ENCODE measurements around the gene DUSP9.
A peak's percentile ranks its signal among the peaks of the same experiment; 100 is the strongest.

The DUSP9 gene

DNA sequence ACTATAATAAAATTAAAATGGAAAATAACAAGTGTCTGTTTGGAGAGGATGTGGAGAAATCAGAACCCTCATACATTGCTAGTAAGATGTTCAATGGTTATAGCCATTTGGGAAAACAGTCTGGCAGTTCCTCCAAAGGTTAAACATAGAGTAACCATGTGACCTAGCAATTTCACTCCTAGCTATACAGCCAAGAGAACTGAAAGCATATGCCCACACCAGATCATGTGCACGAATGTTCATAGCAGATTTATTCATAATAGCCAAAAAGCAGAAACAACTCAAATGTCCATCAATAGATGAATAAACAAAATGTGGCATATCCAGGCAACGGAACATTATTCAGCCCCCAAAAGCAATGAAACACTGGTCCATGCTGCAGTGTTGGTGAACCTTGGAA is 38.6 kb upstream of the DUSP9 start:
- DNase-seq (ENCODE audit: insufficient read length), result no peak
- no peak for FAIRE-seq
- TF ChIP-seq POLR2AphosphoS5 (IDR thresholded peaks at IDR 0.05; ENCODE audit: low read depth, low read length) (no peak), TAF1 (IDR thresholded peaks at IDR 0.05; ENCODE audit: borderline replicate concordance, low read depth, low read length) (no peak), POLR2A (IDR thresholded peaks at IDR 0.05; ENCODE audit: low read depth, low read length) (no peak)

DNA sequence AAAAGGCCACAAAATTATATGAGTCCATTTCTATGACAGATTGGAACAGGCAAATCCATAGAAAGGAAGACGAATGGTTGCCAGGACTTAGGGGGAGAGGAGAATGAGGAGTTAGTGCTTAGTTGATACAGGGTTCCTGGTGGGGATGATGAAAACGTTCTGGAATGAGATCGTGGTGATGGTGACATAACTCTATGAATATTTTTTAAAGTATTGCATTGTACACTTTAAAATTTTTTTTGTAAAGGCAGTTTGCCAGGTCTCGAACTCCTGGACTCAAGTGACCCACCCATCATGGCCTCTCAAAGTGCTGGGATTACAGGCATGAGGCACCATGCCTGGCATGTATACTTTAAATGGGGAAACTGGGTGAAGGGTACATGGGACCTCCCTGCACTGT is 38.2 kb upstream of the DUSP9 start:
- FAIRE-seq, result no peak
- no peak for DNase-seq (ENCODE audit: insufficient read length)
- TF ChIP-seq TAF1 (IDR thresholded peaks at IDR 0.05; ENCODE audit: borderline replicate concordance, low read depth, low read length) (no peak), POLR2AphosphoS5 (IDR thresholded peaks at IDR 0.05; ENCODE audit: low read depth, low read length) (no peak), POLR2A (IDR thresholded peaks at IDR 0.05; ENCODE audit: low read depth, low read length) (no peak)

DNA sequence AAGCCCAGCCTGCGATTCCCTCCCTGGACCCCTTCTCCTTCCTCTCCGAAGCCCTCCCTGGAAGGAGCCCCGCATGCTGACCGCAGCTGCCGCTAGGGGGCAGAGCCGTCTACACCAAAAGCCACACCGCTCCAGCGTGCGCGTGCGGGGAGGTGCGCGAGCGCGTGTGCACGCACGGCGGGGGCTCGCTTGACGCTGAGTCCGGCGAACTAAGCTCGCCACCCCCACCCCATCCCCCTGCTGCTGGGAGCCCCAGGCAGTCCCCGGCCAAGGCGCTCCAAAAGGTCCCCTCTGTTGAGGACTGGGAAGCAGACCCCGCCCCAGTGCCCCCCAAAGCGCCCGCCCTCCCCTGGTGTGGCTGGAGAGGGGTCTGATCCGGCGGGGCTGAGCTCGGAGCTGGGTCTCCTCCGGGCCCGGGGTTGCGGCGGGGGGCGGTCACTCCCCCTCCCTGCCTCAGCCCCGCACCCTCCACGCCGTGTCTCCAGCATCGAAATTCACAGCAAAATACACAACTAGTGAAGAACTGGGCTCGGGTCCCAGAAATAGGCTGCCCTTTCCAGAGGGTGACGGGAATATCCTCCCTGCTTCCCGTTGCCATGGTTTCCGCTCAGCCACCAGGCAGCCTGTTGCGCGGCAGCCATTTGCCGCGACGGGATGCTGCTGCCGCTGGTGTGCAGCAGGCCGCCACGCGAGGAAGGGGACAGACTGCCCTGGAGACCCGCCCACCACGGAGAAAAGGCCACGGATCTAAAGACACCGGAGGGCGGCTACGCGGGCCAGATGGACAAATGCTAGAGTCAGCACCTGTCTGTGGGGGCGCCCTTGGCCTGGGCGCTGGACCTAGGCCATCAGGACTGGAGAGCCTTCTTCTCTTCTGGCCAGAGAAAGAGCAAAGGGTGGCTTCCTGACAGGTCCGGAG is 36.8 kb upstream of the DUSP9 start:
- DNase-seq (ENCODE audit: insufficient read length), result peak; percentile 60
- TF ChIP-seq TAF1 (IDR thresholded peaks at IDR 0.05; ENCODE audit: borderline replicate concordance, low read depth, low read length) (no peak), POLR2AphosphoS5 (IDR thresholded peaks at IDR 0.05; ENCODE audit: low read depth, low read length) (no peak), POLR2A (IDR thresholded peaks at IDR 0.05; ENCODE audit: low read depth, low read length) (no peak)
- FAIRE-seq, result peak; percentile 53

DNA sequence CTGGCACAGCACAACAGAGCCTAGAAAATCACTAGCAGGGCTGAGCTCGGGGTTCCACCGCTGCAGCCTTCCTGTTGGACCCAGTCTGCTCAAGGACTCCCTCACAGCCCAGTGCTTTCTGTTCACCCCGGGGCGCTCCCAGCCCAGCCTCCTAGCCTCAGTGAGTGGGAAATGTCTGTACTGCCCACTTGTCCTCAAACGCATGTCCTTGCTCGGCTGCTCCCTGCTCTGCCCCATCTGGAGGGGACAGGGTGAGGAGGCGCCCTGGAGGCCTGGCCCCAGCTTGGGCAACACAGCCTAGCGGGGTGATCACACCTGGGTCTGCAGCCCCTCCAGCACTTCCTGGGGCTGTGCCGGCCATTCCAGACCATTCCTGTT is 36.2 kb upstream of the DUSP9 start:
- DNase-seq (ENCODE audit: insufficient read length), result no peak
- no peak for FAIRE-seq
- TF ChIP-seq TAF1 (IDR thresholded peaks at IDR 0.05; ENCODE audit: borderline replicate concordance, low read depth, low read length) (no peak), POLR2AphosphoS5 (IDR thresholded peaks at IDR 0.05; ENCODE audit: low read depth, low read length) (no peak), POLR2A (IDR thresholded peaks at IDR 0.05; ENCODE audit: low read depth, low read length) (no peak)

DNA sequence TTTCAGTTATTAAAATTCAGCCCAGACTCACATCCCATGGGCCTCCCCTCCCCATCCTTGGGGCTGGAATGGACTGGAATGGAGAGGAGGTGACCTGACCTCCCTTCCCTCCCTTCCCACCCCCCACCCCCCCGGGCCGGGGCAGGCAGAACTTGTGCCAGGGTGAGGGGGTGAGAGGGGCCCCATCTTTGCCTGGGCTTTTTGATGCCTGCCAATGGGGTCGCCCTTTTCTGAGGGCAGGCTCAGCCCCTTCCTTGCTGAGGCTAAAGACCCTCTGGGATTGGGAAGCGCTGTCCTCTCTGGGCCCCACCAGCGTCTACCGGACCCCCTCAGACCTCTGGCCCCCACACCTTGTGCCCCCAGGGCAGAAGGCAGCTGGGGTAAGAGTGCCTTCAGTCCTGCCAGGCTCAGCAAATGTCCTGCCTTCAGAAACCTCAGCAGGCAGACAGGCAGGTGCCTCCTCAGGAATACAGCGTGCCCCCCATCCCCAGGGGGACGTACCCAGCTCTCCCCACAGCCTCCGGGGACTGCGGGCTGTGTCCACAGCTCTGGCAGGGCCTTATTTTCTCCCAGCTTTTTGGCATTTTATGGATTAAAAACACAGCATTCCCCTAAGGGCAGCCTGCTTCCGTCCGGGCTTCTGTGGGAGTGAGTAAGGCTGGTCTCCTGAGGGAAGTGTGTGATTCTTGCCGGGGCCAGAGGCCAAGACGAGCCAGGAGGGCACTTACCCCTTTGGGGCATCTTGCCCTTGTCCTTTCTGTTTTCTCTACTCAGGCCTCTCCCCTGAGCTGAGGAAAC is 35.5 kb upstream of the DUSP9 start:
- no peak for DNase-seq (ENCODE audit: insufficient read length)
- TF ChIP-seq TAF1 (IDR thresholded peaks at IDR 0.05; ENCODE audit: borderline replicate concordance, low read depth, low read length) (no peak), POLR2A (IDR thresholded peaks at IDR 0.05; ENCODE audit: low read depth, low read length) (no peak), POLR2AphosphoS5 (IDR thresholded peaks at IDR 0.05; ENCODE audit: low read depth, low read length) (no peak)
- FAIRE-seq, result no peak

DNA sequence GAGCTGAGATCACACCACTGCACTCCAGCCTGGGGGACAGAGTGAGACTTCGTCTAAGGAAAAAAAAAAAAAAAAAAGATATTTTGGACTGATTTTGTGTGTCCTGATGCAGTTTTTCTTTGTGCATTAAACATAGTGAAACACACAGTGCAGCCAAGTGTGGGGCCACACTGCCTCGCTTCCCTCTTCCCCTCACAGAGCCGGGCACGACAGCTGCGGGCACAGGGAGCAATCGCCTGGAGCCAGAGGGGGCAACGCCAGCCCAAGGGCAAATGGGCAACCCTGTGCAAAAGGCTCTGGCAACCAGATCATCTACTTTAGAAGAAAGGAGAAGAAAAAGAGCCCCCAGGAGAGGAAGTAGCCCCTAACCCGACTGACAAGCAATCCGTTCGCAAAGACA is 34.6 kb upstream of the DUSP9 start:
- DNase-seq (ENCODE audit: insufficient read length), result no peak
- no peak for TF ChIP-seq POLR2A (IDR thresholded peaks at IDR 0.05; ENCODE audit: low read depth, low read length)
- TF ChIP-seq POLR2AphosphoS5 (IDR thresholded peaks at IDR 0.05; ENCODE audit: low read depth, low read length), result no peak
- no peak for TF ChIP-seq TAF1 (IDR thresholded peaks at IDR 0.05; ENCODE audit: borderline replicate concordance, low read depth, low read length)
- FAIRE-seq, result no peak

DNA sequence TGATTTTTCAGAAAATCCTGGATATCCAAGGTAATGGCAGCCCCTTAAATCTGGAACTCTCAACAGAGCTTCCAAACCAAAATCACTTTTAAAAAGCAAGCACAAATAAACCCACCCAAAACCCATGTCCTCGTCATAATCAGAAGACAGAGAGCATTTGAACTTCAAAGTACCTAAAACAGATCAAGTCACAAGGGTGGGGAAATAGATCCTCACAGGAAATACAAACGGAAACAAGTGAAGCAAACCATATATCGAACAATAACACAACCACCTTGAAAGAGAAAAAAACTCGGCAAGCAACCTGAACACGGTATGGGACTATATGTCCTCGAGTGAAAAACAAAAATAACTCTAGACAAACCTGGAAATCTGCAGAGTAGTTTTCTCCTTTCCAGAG is 32.2 kb upstream of the DUSP9 start:
- DNase-seq (ENCODE audit: insufficient read length) (no peak), FAIRE-seq (no peak)
- TF ChIP-seq POLR2AphosphoS5 (IDR thresholded peaks at IDR 0.05; ENCODE audit: low read depth, low read length) (no peak), TAF1 (IDR thresholded peaks at IDR 0.05; ENCODE audit: borderline replicate concordance, low read depth, low read length) (no peak), POLR2A (IDR thresholded peaks at IDR 0.05; ENCODE audit: low read depth, low read length) (no peak)

DNA sequence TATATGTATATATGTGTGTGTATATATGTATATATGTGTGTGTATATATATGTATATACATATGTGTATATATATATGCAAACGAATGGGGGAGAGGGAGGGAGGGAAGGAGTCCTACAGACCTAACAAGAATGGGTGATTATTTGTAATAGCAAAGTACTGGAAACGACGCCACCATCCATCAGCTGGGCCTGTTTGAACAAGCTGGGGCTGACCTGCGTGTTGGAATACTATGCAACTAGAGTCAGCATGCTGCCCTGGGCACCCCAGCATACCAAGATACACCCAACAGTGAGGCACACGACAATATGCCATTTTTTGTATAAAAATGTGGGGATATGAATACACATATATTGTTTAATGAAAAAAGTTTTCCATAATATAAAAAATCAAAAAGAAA is 26.4 kb upstream of the DUSP9 start:
- DNase-seq (ENCODE audit: insufficient read length) (no peak), FAIRE-seq (no peak)
- no peak for TF ChIP-seq POLR2A (IDR thresholded peaks at IDR 0.05; ENCODE audit: low read depth, low read length)

DNA sequence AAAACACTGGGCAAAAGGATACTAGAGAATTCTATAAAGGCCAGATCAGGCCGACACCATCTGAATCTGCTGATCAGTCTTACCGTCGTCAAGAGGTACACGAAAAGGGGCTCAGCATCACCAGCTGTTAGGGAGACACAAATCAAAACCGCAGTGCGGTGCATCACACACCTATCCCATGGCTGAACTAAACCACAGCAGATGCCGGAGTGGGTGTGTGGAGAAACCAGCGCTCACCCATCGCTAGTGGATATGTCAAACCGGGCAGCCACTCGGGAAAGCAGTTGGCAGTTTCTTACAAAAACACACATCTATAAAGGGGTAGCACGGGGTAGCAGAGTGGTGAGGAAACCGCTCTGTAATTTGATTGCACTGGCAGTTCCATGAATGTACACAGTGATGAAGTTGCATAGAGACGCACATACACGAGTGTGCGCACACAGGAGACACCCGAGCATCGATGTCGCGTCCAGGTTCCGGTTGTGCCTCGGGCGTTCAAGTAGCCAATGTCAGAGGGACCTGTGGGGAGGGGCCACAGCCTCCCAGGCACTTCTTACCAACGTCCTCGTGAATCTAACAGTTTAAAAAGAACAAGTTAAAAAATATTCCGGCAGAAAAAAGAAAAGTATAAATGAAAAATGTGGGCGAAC is 24.9 kb upstream of the DUSP9 start:
- no peak for DNase-seq (ENCODE audit: insufficient read length)
- no peak for TF ChIP-seq POLR2A (IDR thresholded peaks at IDR 0.05; ENCODE audit: low read depth, low read length)
- TF ChIP-seq POLR2AphosphoS5 (IDR thresholded peaks at IDR 0.05; ENCODE audit: low read depth, low read length), result no peak
- TF ChIP-seq TAF1 (IDR thresholded peaks at IDR 0.05; ENCODE audit: borderline replicate concordance, low read depth, low read length), result no peak
- FAIRE-seq, result no peak

DNA sequence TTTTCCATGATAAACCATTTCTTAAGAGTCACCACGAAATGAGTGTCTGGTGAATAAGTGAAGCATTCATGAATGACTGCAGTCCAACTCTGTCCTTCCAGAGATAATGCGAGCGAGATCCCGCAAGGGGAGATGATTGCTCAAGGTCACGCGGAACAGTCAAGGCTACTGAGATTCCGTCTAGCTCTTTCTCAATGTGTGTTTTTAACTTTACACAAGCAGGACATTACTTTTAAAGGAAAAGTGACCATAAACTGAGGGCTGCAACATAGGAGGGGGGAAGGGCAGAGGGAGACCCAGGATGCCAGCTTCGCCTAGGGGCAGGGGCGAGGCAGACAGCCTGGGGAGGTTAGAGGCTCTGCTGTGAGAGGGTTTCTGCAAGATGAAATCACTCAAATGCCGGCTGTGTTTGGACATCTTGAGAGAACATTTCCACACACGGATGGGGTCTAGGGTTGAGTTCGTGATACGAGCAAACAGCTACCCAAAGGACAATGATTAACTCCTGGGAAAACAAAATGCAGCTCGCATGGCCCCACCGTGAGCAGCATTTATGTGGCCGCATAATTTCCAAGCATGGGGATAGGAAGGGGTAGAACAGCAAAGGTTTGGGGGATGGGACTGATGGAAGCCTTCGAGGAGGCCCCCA is 24.2 kb upstream of the DUSP9 start:
- no peak for FAIRE-seq
- no peak for DNase-seq (ENCODE audit: insufficient read length)
- TF ChIP-seq POLR2A (IDR thresholded peaks at IDR 0.05; ENCODE audit: low read depth, low read length), result no peak
- TF ChIP-seq POLR2AphosphoS5 (IDR thresholded peaks at IDR 0.05; ENCODE audit: low read depth, low read length), result no peak
- TF ChIP-seq TAF1 (IDR thresholded peaks at IDR 0.05; ENCODE audit: borderline replicate concordance, low read depth, low read length), result no peak

All from GM12892 (cell line).